ENCODE results near the gene ODF2L. TPM values are rescaled to one million over a fixed set of nuclear protein-coding genes. Genes with fewer than 3 reads are reported as not detected.

Gene ODF2L
- total RNA-seq, 1 donor from 2014 or later, result 18.9 TPM

DNA sequence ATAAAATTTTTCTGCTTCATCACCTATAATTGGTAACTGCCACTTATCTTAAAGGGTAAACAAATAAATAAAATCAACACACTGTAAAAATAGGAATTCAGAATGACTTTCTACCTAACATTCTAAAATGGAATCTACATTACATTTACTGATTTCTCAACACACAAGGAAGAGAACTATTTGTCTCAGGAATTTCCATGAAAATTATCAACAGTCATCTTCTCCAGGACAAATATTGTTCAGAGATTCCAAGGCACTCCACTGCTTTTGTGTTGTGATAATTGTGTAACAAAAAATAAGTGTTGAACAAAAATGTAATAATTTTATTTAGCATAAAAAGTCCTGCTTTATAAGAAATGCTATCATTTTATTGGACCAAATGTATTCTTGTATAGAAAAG is 7.3 kb downstream of the ODF2L start:
- DNase-seq (ENCODE audit: low read depth), result no peak
- no peak overlapping the region for H3K4me3 ChIP-seq (ENCODE audit: low read depth, low read length)
- no peak for TF ChIP-seq CTCF (conservative IDR thresholded peaks at IDR 0.05; ENCODE audit: low read depth, low read length)

- no peak overlapping the region for H3K4me3 ChIP-seq (ENCODE audit: low read depth, low read length)
- no peak for TF ChIP-seq CTCF (conservative IDR thresholded peaks at IDR 0.05; ENCODE audit: low read depth, low read length)
- no peak for DNase-seq (ENCODE audit: low read depth)
Observed at GRCh38 chr1:86387916-86388627, 8.1 kb downstream of the ODF2L start.

GRCh38 chr1:86382878-86383277 is 13.2 kb downstream of the ODF2L start:
- no peak for TF ChIP-seq CTCF (conservative IDR thresholded peaks at IDR 0.05; ENCODE audit: low read depth, low read length)
- H3K4me3 ChIP-seq (ENCODE audit: low read depth, low read length), result no peak overlapping the region
- no peak for DNase-seq (ENCODE audit: low read depth)

DNA sequence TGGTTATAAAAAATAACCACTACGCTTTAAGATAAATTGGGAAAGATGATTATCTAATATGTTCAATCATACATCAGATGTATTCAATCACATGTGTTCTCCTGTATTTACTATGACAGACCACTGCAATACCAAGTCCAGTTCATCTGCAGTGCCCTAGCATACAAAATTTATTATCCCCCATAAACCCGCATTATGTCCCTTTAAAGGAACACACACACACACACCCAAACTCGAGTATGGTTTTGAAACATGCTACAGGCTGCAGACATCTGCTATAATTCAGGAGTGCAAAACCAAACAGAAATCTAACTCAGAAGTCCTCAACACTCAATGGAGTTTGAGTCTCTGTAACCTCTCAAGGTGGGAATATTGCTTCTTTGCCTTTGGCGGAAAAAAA is 14.9 kb downstream of the ODF2L start:
- DNase-seq (ENCODE audit: low read depth), result no peak
- H3K4me3 ChIP-seq (ENCODE audit: low read depth, low read length), result no peak overlapping the region
- no peak for TF ChIP-seq CTCF (conservative IDR thresholded peaks at IDR 0.05; ENCODE audit: low read depth, low read length)

- no peak overlapping the region for H3K4me3 ChIP-seq (ENCODE audit: low read depth, low read length)
- DNase-seq (ENCODE audit: low read depth), result peak; percentile 66
- TF ChIP-seq CTCF (conservative IDR thresholded peaks at IDR 0.05; ENCODE audit: low read depth, low read length), result peak; percentile 80
Observed at GRCh38 chr1:86380257-86380861, 15.8 kb downstream of the ODF2L start.

- DNase-seq (ENCODE audit: low read depth), result no peak
- TF ChIP-seq CTCF (conservative IDR thresholded peaks at IDR 0.05; ENCODE audit: low read depth, low read length), result no peak
- no peak overlapping the region for H3K4me3 ChIP-seq (ENCODE audit: low read depth, low read length)
Observed at GRCh38 chr1:86378813-86379212, 17.3 kb downstream of the ODF2L start.

GRCh38 chr1:86377341-86377740 is 18.8 kb downstream of the ODF2L start:
- no peak overlapping the region for H3K4me3 ChIP-seq (ENCODE audit: low read depth, low read length)
- no peak for DNase-seq (ENCODE audit: low read depth)
- no peak for TF ChIP-seq CTCF (conservative IDR thresholded peaks at IDR 0.05; ENCODE audit: low read depth, low read length)

All from epithelial cell of proximal tubule (primary cell).